Measurements from ENCODE around the gene AIFM2. TPM values are rescaled to one million over a fixed set of nuclear protein-coding genes. Genes with fewer than 3 reads are reported as not detected.

AIFM2 gene
- total RNA-seq, 5 donors from 2014 or later (not counting 1 experiment from before 2014, with no cell fraction given), result 3.2 to 5.8 (median 5.1) TPM

DNA sequence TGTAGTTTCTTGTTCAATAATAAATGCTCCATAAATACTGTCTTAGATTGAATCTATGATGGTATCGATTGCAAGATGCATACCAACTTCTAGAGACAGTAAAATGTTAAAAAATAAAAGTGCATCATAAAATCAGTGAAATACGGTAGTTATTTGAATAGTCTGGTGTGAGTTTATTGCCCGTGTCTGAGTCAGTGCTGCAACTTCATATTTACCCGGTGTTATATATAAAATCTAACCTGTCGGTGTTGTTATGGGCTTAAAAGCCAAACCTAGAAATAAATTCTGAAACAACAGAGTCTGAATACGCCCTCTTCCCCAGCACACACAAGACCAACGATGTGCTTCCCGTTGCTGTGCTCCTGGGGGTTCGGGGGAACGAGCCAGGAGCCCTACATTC, 63.7 kb downstream of the AIFM2 start:
- no peak overlapping the region for H3K27ac ChIP-seq (ENCODE audit: low read length)
- H3K9me3 Mint-ChIP-seq, result no peaks in the 10 kb centered on the region
- H3K9me3 ChIP-seq, result no peaks in the 10 kb centered on the region
- H3K4me3 ChIP-seq (ENCODE audit: control insufficient read depth in 1 of 2, extremely low read depth in 1 of 2, low read length in 1 of 2), result no peak overlapping the region
- no peak overlapping the region for H3K4me3 Mint-ChIP-seq
- ChIA-PET CTCF (no interaction called here), POLR2A (no interaction called here)
- H3K36me3 Mint-ChIP-seq, result no peaks in the 10 kb centered on the region
- no peaks in the 10 kb centered on the region for H3K27me3 ChIP-seq (replicated peaks in 1 of 2; ENCODE audit: control insufficient read depth in 2 of 2, extremely low read depth in 1 of 2, insufficient read depth in 2 of 2, low read length in 1 of 2)
- no peak overlapping the region for H3K27ac Mint-ChIP-seq
- DNase-seq (no peak), ATAC-seq (replicated peaks in 1 of 4) (no peak)
- 60% methylated on average over 1 of the region's 10 CpGs for WGBS (ENCODE audit: insufficient coverage)
- H3K4me1 ChIP-seq (ENCODE audit: control insufficient read depth in 1 of 2, extremely low read depth in 1 of 2, insufficient read depth in 2 of 2, low read length in 2 of 2), result no peaks in the 10 kb centered on the region
- H3K27me3 Mint-ChIP-seq, result no peaks in the 10 kb centered on the region
- H3K4me1 Mint-ChIP-seq, result no peaks in the 10 kb centered on the region
- no peaks in the 10 kb centered on the region for H3K36me3 ChIP-seq (ENCODE audit: control insufficient read depth in 2 of 2, extremely low read depth in 1 of 2, insufficient read depth in 1 of 2, low read length in 1 of 2)

DNA sequence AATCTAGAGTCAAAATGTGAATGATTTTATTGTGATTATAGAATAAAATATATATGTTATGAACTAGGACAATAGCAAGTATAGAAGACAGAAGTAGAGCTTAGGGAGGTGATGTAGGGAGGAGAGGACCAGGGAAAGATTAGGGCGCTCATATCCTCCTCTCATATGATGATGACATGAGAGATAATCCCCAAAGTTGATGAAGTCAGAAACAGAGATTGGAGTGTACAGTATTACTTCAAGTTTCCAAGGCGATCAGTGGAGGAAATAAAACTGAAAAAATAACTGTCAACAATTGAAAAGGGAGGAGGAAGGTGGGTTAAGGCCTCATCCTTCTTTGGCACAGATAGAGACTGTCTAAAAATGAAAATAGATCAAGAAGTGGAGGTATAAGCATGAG, 65.0 kb downstream of the AIFM2 start:
- no peaks in the 10 kb centered on the region for H3K9me3 Mint-ChIP-seq
- no peaks in the 10 kb centered on the region for H3K27me3 Mint-ChIP-seq
- H3K4me3 Mint-ChIP-seq, result no peak overlapping the region
- Histone ChIP-seq H3K36me3 (ENCODE audit: control insufficient read depth in 2 of 2, extremely low read depth in 1 of 2, insufficient read depth in 1 of 2, low read length in 1 of 2) (no peaks in the 10 kb centered on the region), H3K27me3 (replicated peaks in 1 of 2; ENCODE audit: control insufficient read depth in 2 of 2, extremely low read depth in 1 of 2, insufficient read depth in 2 of 2, low read length in 1 of 2) (no peaks in the 10 kb centered on the region), H3K27ac (ENCODE audit: low read length) (no peak overlapping the region), H3K9me3 (no peaks in the 10 kb centered on the region), H3K4me3 (ENCODE audit: control insufficient read depth in 1 of 2, extremely low read depth in 1 of 2, low read length in 1 of 2) (no peak overlapping the region), H3K4me1 (ENCODE audit: control insufficient read depth in 1 of 2, extremely low read depth in 1 of 2, insufficient read depth in 2 of 2, low read length in 2 of 2) (no peaks in the 10 kb centered on the region)
- no peak overlapping the region for H3K27ac Mint-ChIP-seq
- WGBS (ENCODE audit: insufficient coverage), result 50% methylated on average over 1 of the region's 2 CpGs
- ChIA-PET POLR2A (no interaction called here), CTCF (no interaction called here)
- DNase-seq (no peak), ATAC-seq (replicated peaks in 1 of 4) (no peak)
- H3K4me1 Mint-ChIP-seq, result no peaks in the 10 kb centered on the region
- H3K36me3 Mint-ChIP-seq, result no peaks in the 10 kb centered on the region

- Mint-ChIP-seq H3K27me3 (peaks cover 0 to 2% of the 10 kb centered on the region in 2 donors), H3K27ac (no peak overlapping the region), H3K36me3 (no peaks in the 10 kb centered on the region), H3K4me1 (no peaks in the 10 kb centered on the region), H3K4me3 (no peak overlapping the region), H3K9me3 (no peaks in the 10 kb centered on the region)
- no peaks in the 10 kb centered on the region for H3K4me1 ChIP-seq (ENCODE audit: control insufficient read depth in 1 of 2, extremely low read depth in 1 of 2, insufficient read depth in 2 of 2, low read length in 2 of 2)
- WGBS (ENCODE audit: insufficient coverage), result no CpG with 5 or more reads among the region's 3 CpGs
- DNase-seq, result no peak
- POLR2A ChIA-PET, result no interaction called here
- no peaks in the 10 kb centered on the region for H3K36me3 ChIP-seq (ENCODE audit: control insufficient read depth in 2 of 2, extremely low read depth in 1 of 2, insufficient read depth in 1 of 2, low read length in 1 of 2)
- H3K9me3 ChIP-seq, result no peaks in the 10 kb centered on the region
- no peak overlapping the region for H3K4me3 ChIP-seq (ENCODE audit: control insufficient read depth in 1 of 2, extremely low read depth in 1 of 2, low read length in 1 of 2)
- no peak overlapping the region for H3K27ac ChIP-seq (ENCODE audit: low read length)
- CTCF ChIA-PET, result no interaction called here
- H3K27me3 ChIP-seq (replicated peaks in 1 of 2; ENCODE audit: control insufficient read depth in 2 of 2, extremely low read depth in 1 of 2, insufficient read depth in 2 of 2, low read length in 1 of 2), result no peaks in the 10 kb centered on the region
- no peak for ATAC-seq (replicated peaks in 1 of 4)
Measured at GRCh38 chr10:70066190-70066589, 66.4 kb downstream of the AIFM2 start.

DNA sequence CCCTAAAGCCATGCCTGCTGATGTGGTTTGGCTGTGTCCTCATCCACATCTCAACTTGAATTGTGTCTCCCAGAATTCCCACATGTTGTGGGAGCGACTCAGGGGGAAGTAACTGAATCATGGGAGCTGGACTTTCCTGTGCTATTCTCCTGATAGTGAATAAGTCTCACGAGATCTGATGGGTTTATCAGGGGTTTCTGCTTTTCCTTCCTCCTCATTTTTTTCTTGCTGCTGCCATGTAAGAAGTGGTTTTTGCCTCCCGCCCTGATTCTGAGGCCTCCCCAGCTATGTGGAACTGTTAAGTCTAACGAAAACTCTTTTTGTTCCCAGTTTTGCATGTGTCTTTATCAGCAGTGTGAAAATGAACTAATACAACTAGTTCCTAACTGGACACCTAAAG, 68.1 kb downstream of the AIFM2 start:
- CTCF ChIA-PET, result no interaction called here
- H3K9me3 ChIP-seq, result no peaks in the 10 kb centered on the region
- Mint-ChIP-seq H3K27me3 (peaks cover 0 to 2% of the 10 kb centered on the region in 2 donors), H3K27ac (no peak overlapping the region), H3K9me3 (no peaks in the 10 kb centered on the region), H3K4me1 (no peaks in the 10 kb centered on the region), H3K4me3 (no peak overlapping the region), H3K36me3 (no peaks in the 10 kb centered on the region)
- DNase-seq, result no peak
- POLR2A ChIA-PET, result no interaction called here
- no peak overlapping the region for H3K4me3 ChIP-seq (ENCODE audit: control insufficient read depth in 1 of 2, extremely low read depth in 1 of 2, low read length in 1 of 2)
- H3K27me3 ChIP-seq (replicated peaks in 1 of 2; ENCODE audit: control insufficient read depth in 2 of 2, extremely low read depth in 1 of 2, insufficient read depth in 2 of 2, low read length in 1 of 2), result no peaks in the 10 kb centered on the region
- ATAC-seq (replicated peaks in 1 of 4), result no peak
- no peaks in the 10 kb centered on the region for H3K4me1 ChIP-seq (ENCODE audit: control insufficient read depth in 1 of 2, extremely low read depth in 1 of 2, insufficient read depth in 2 of 2, low read length in 2 of 2)
- H3K36me3 ChIP-seq (ENCODE audit: control insufficient read depth in 2 of 2, extremely low read depth in 1 of 2, insufficient read depth in 1 of 2, low read length in 1 of 2), result no peaks in the 10 kb centered on the region
- 100% methylated on average over 1 of the region's 4 CpGs for WGBS (ENCODE audit: insufficient coverage)
- H3K27ac ChIP-seq (ENCODE audit: low read length), result no peak overlapping the region

DNA sequence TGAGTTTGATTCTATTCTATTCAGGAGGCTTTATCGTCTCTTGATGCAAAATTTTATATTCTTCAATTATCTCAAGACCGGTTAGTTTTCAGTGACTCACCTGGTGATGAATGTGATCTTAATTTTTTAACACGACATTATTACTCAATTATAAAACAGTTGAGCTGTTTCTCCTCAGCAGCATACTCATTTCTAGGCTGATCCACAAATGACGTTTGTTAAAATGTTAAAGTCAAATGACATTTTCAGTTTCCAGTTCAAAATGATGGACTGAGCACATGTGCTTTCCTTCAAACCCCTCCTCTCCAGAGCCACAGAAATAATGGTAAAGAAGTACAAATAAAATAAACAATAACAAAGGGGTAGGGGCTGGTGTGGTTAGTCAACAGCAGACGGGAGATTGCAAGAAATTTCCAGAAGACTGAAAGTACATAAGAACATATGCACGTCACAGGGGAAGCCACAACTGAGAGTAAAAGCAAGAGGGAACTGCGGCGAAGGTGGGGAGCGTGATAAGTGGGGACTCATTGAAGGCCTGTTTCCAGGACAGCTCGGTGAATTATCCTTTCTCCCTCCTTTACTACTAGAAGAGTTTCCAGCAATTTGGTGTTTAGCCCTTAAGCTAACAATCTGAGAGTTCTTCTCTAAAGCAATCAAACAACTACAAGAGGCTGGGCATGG, 69.1 kb downstream of the AIFM2 start:
- Mint-ChIP-seq H3K9me3 (no peaks in the 10 kb centered on the region), H3K36me3 (no peaks in the 10 kb centered on the region), H3K27me3 (peaks cover 0 to 2% of the 10 kb centered on the region in 2 donors), H3K4me1 (no peaks in the 10 kb centered on the region), H3K27ac (no peak overlapping the region), H3K4me3 (no peak overlapping the region)
- DNase-seq, result no peak
- no peaks in the 10 kb centered on the region for H3K27me3 ChIP-seq (replicated peaks in 1 of 2; ENCODE audit: control insufficient read depth in 2 of 2, extremely low read depth in 1 of 2, insufficient read depth in 2 of 2, low read length in 1 of 2)
- no peaks in the 10 kb centered on the region for H3K36me3 ChIP-seq (ENCODE audit: control insufficient read depth in 2 of 2, extremely low read depth in 1 of 2, insufficient read depth in 1 of 2, low read length in 1 of 2)
- H3K27ac ChIP-seq (ENCODE audit: low read length), result no peak overlapping the region
- H3K9me3 ChIP-seq, result no peaks in the 10 kb centered on the region
- CTCF ChIA-PET, result no interaction called here
- H3K4me1 ChIP-seq (ENCODE audit: control insufficient read depth in 1 of 2, extremely low read depth in 1 of 2, insufficient read depth in 2 of 2, low read length in 2 of 2), result no peaks in the 10 kb centered on the region
- POLR2A ChIA-PET, result no interaction called here
- 39% methylated on average over 2 of the region's 10 CpGs for WGBS (ENCODE audit: insufficient coverage)
- no peak for ATAC-seq (replicated peaks in 1 of 4)
- H3K4me3 ChIP-seq (ENCODE audit: control insufficient read depth in 1 of 2, extremely low read depth in 1 of 2, low read length in 1 of 2), result no peak overlapping the region

Other genes with a start within 250 kb of the AIFM2 start
- gene MACROH2A2, start 80.0 kb downstream of the AIFM2 start, total RNA-seq, result 1 to 10 TPM; 3.1 to 4.7 (median 3.8) TPM
- 10 to 100 TPM; 18.3 to 41.0 (median 38.7) TPM for gene TYSND1, start 13.9 kb upstream of the AIFM2 start, total RNA-seq
- gene SAR1A, start 37.7 kb upstream of the AIFM2 start, total RNA-seq, result 100 to 1,000 TPM in 2 of 5 donors, 10 to 100 TPM in 3; 64.0 to 132 (median 82.3) TPM
- gene PPA1, start 100.6 kb upstream of the AIFM2 start, total RNA-seq, result 10 to 100 TPM; 56.7 to 78.4 (median 64.4) TPM
- gene NPFFR1, start 151.2 kb upstream of the AIFM2 start, total RNA-seq, result not detected
- 1 to 10 TPM; 2.5 to 3.9 (median 3.7) TPM for gene LRRC20, start 249.8 kb upstream of the AIFM2 start, total RNA-seq